Measurements from ENCODE around the gene RHEB.

Gene RHEB

DNA sequence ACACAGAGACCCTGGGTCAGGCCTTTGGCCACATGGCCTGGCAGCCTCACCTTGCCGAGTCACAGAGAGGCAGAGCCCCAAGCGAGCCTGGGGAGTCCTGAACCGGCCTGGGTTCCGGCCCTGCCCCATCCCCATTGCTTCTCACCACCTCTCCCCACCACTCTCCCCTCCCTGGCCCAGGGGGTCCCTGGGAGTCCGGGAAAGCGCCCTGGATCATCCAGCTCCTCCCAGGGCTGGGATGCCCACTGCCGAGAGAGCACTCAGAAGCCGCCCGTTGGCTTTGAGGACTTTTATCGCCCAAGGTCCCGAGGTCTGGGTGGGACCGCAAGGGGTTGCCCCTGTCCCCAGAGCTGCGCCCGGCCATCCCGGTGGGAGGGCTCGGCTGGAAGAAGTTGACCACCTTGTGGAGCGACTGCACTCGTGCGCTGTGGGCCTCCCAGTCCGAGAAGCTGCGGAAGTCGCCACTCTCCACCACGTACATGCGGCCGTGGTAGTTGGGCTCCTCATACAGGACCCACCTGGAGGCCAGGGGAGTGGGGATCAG, 87.9 kb downstream of the RHEB start:
- DNase-seq (ENCODE audit: low read depth) = no peak

GRCh38 chr7:151431281-151431767, 88.4 kb downstream of the RHEB start:
- DNase-seq (ENCODE audit: low read depth) = no peak

DNA sequence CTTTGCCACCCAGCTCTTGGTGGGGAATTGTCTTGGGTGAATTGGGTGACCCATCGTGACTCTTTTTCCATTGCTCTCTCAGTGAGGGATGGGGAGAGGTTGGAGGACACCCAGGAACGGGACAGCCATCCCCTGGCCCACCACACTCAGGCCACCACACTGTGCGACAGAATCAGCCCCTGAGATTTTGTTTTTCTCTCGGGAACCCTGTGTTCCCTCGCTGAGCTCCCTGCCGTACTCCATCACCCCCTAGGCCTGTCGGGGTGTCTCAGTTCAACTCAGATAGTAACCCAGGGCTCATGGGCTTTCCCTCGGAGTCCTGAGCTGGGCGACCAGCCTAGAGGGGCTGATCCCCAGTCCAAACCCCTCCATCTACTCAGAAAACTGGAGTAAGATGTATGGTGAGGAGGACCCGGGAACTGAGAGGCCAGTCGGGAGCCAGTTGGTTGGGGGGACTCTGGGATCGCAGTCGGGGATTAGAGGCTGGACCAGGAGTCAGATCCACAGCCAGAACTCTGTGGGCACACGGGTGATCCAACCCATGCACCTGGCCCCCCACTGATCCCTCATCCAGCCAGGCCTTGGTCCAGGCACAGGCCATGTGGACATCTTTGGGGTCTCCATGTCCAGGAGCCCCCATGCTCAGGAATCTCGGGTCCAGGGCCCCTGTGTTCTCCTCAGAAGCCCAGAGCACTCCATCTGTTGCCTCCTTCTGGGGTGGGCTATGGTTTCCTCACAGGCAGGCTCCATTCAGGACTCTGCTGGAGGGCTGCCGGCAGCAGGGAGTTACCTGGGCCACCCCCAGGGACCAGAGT, 89.1 kb downstream of the RHEB start:
- DNase-seq (ENCODE audit: low read depth) = no peak

DNA sequence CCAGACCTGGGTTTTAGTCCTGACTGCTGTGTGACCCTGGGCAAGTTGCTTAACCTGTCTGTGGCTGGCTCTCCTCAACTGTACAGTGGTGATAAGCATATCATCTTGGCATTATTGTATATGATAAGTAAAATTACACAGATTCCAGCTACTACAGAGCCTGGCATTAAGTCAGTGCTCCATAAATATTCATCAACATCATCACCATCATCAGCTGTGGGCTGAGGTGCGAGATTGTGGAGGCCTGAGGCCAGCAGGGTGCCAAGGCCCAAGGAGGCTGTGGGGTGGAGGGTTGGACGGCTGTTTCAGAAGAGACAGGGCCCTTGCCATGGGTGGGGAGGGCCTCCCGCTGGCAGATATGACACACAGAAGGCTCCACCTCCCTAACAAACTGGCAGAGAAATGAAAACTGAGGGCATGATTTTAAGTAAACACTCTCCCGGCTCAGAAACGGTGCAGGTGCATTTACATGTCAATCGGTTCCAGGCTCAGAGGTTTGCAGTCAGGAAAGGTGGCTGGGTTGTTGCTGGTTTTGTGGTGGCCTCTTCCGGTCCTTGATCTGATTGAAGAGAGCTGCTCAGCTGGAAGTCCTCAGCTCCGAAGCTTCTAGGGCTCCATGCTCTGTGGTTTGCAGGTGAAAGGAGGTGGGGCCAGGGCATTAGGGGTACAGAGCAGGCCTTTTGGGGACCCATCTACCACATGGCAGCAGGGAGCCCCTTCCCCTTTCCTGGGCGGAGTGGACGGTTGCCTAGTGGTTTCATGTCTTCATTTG, 89.9 kb downstream of the RHEB start:
- no peak for DNase-seq (ENCODE audit: low read depth)

DNA sequence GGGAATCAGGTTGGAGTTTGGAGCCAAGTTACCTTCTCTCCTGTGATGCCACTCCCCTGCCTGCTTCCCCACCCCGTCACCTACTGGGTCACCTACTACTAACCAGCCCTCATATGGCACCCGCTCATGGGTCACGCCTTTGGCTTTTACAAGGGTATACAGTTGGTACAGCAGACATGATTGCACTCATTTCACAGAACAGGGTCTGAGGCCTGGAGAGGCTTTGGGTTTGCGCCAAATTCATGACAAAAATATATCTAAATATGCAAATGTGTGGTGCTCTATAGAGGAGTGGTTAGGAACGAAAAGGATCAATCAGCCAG, 90.5 kb downstream of the RHEB start:
- DNase-seq (ENCODE audit: low read depth) = no peak

- DNase-seq (ENCODE audit: low read depth) = no peak
Measured at GRCh38 chr7:151428378-151429236, 91.1 kb downstream of the RHEB start.

DNA sequence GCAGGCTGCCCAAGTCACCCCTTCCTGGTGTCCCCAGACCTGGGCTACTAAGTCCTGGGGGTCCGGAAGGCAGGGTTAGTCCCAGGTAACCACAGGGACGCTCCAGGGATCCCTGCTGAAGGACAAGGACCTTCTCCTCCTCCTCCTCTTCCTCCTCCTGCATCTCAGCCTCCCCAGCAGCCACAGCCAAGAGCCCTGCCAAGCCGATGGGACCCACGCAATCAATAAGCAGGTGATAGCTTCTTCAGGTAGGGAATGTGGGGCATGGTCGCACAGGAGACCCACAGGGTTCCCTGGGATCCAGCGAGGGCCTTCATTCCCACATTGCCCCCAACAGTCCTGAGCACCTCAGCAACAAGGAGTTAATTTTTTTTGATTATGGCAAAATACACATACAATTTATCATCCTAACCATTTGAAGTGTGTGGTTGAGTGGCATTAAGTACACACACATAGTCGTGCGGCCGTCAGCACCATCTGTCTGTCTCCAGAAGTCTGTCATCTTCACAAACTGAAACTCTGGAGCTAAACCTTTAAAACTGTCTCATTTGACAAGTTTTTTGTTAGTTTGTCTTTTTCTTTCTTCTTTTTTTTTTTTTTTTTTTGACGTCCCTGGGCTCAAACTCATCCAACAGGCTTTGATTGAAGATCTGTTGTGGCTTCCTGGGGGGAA, 91.9 kb downstream of the RHEB start:
- DNase-seq (ENCODE audit: low read depth) = no peak

DNA sequence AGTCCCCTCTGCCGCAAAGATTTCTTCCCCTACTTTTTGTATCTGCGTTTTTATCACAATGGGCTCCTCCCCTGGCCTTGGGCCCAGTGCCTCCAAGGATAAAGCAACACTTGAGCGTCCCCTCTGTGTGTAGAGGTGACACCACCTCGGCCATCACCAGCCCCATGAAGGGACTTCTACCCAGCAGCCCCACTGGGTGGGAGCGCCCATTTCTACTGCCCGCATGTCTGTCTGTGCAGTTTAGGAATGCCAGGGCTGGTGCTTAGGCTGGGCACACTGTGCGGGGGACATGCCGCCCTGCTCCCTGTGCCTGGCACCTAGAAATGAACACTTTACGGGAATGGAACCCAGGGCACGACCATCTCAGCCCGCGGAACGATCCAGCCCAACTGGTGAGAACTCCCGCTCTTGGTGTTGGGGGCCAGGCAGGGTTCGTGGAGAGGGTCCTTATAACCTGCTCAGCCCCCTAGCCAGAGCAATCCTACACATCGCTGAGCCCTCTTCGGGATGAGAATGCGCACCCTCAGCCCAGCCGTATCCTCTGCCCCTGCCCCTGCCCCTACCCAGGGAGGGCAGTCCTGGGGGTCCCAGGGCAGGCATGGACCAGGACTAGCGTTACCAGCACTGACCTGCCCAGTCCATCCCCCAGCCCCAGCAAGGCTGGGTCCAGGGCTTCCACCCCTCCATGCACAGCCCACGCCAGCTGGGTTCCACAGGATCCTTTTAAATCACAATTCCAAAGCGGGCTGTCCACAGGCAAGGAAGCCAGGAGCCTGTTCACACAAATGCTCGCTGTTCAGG, 92.6 kb downstream of the RHEB start:
- DNase-seq (ENCODE audit: low read depth) = no peak

GRCh38 chr7:151426441-151426903, 93.2 kb downstream of the RHEB start:
- no peak for DNase-seq (ENCODE audit: low read depth)

DNA sequence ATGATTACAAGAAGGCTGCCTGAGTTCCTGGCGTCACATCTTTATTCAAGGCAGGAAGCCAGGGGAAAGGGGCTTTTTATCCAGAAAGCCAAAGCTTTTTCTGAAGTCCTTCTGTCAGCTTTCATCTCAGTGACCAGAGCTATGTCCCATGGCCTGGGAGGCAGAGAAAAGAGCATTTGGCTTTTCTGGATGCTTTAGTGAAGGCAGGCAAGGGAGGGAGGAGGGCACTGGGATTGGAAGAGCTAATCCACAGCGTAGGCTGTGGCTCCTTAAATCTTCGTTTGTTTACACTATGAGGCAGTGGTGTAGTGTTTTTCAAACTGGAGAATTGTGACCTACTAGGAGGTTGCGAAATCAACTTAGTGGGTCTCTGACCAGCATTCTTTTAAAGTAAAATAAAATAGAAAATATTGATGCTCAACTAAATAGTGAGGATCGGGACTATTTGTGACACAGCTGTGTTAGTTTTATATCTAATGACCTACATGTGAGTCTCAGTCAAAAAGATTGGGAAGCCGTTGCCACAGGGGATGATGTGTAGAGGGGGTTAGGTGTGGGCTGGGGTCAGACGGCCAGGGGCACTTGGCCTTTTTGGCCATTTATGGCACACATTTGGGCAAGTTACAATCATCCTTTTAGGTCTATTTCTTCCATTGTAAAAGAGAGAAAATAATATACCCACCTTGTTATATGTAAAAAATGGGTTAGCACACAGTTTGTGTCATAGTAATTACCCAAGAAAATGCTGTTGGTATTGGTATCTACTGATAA, 93.8 kb downstream of the RHEB start:
- no peak for DNase-seq (ENCODE audit: low read depth)

GRCh38 chr7:151424799-151425198, 94.9 kb downstream of the RHEB start:
- no peak for DNase-seq (ENCODE audit: low read depth)

- DNase-seq (ENCODE audit: low read depth) = no peak
Measured at GRCh38 chr7:151423936-151424335, 95.8 kb downstream of the RHEB start.

GRCh38 chr7:151423226-151423625, 96.5 kb downstream of the RHEB start:
- DNase-seq (ENCODE audit: low read depth) = no peak

- DNase-seq (ENCODE audit: low read depth) = no peak
Measured at GRCh38 chr7:151422212-151422611, 97.5 kb downstream of the RHEB start.

- no peak for DNase-seq (ENCODE audit: low read depth)
Measured at GRCh38 chr7:151420144-151420543, 99.6 kb downstream of the RHEB start.

- no peak for DNase-seq (ENCODE audit: low read depth)
Measured at GRCh38 chr7:151416941-151417315, 102.8 kb downstream of the RHEB start.

- DNase-seq (ENCODE audit: low read depth) = no peak
Measured at GRCh38 chr7:151416112-151416940, 103.4 kb downstream of the RHEB start.

Data from HS-5 (cell line).